Breast epithelium (tissue), 3 donors: ENCODE data around the gene CARD14.

Experiments used
- CTCF ChIP-seq, 3 donors: fragments of 450-650 bp; IDR thresholded peaks; one replicate each; pipeline ENCODE4 v1.5.1; 2016 to 2017; ENCODE audit warnings: antibody characterized with exemption in 3 of 3, mild to moderate bottlenecking in 3 of 3, moderate library complexity in 3 of 3
- POLR2A ChIP-seq: fragments of 450-650 bp; IDR thresholded peaks from one replicate; pipeline ENCODE4 v1.6.1; 2016; ENCODE audit warnings: antibody characterized with exemption, mild to moderate bottlenecking, moderate library complexity
- POLR2AphosphoS5 ChIP-seq, 3 donors: sonication (generic); formaldehyde crosslinking; IDR thresholded peaks; one replicate each; pipeline ENCODE4 v1.6.1; 2017; ENCODE audit warnings: antibody characterized with exemption in 3 of 3

DNA sequence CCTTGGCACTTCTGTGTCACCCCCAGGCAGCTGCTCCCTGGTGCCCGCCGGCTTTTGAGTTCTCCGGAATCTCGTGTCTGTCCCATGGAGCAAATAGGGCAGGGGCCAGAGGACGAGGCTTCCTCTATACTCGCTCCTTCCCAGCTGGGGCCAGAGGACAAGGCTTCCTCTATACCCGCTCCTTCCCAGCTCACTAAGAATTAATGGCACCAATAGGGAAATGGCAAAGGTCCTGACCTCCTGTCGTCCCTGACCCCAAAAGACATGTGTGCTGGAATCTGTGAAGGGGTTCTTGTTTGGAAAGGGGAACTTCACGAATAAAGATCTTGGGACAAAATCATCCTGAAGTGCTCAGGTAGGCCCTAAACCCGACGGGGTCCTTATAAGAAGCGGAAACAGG lies 42.7 kb downstream of the CARD14 start:
- TF ChIP-seq POLR2AphosphoS5 (IDR thresholded peaks at IDR 0.05) (no peak), CTCF (IDR thresholded peaks at IDR 0.05) (no peak), POLR2A (no peak)
